Inferior parietal cortex (tissue), 1 donor: ENCODE data around the gene CTAGE1.
"Not testable (repeated sequence)": the region's sequence is repeated elsewhere in the genome, so short reads cannot be mapped to it uniquely, and the experiment has no call there.

ENCODE experiments used
- DNase-seq: peaks from one replicate; pipeline ENCODE4 v3.0.0-alpha.2; 2016; ENCODE audit errors: extremely low spot score

Gene CTAGE1, protein sequence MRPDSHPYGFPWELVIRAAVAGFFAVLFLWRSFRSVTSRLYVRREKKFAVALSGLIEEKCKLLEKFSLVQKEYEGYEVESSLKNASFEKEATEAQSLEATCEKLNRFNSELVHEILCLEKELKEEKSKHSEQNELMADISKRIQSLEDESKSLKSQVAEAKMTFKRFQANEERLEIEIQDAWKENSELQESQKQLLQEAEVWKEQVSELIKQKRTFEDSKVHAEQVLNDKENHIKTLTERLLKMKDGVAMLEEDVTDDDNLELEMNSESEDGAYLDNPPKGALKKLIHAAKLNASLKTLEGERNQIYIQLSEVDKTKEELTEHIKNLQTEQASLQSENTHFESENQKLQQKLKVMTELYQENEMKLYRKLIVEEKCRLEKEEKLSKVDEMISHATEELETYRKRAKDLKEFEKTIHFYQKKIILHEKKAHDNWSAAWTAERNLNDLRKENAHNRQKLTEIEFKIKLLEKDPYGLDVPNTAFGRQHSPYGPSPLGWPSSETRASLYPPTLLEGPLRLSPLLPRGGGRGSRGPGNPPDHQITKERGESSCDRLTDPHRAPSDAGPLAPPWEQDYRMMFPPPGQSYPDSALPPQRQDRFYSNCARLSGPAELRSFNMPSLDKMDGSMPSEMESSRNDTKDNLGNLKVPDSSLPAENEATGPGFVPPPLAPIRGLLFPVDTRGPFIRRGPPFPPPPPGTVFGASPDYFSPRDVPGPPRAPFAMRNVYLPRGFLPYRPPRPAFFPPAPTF

GRCh38 chr18:22417496-22418188, at the start of gene CTAGE1:
TSS of gene CTAGE1 (minus strand) at chr18:22417915. CDS start at chr18:22417811, 104 bp downstream.
- no peak for DNase-seq

DNA sequence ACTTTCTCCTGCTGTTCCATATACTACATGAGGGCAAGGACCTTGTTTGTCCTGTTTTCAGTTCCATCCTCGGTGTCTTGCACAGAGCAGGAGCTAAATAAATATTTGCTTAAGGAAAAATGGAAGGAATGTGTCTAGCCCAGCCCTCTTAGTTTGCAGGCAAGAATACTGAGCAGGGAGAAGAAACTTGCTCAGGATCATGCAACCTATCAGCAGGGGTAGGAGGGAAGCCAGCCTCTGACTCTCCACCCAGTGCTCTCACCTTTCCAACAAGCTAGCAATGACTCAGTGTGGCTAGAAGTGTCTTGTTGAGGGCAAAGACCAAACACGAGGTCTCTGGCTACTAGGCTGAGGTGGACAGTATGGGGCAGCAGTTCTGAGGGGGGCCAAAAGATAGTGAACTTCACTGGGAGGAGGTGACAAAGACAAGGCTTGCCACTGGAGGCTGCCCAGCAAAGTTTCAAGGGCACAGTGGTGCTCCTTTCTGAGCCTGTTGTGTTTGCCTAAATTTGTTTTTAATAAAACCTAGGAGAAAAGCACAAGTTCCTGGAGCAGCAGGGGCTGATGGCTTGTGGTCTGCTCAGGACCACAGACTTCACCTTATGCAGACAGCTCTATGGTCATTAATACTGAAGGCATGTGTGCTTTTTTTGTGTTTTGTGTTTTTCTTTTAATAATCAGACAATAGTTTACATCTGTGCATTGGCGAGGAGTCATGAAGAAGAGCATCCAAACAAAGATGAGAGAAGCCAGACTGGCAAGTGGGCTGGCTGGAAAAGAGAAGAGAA, 49.1 kb upstream of the CTAGE1 start:
- DNase-seq, result no peak

DNA sequence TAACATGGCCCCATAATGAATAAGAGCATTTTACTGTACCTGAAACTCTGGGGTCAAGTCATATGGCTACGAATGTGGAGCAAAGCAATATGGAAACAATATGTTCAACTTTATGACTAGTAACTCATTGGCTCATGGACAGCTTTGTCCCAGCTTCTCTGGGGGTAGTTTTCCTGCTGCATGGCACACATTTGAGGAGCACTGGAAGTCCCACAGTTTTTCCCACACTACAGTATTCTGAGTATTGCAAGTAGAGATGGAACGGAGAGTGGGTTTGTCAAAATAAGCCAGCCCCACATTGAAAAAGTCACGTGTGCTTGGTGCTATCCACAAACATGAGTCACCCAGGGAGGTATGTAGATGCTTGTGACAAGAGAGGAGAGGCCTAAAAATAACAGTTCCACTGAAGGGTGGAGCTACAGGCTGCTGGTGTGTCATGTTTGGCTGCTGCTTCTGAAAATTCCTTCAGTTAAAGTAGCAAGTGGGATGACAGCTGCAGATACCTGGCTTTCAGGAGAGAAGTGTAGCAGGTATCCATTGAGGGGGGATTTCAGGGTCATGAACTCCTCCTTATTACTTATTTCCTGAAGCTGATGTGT, 48.2 kb upstream of the CTAGE1 start:
- peak; percentile 3 for DNase-seq

GRCh38 chr18:22463076-22463475, 45.4 kb upstream of the CTAGE1 start:
- no peak for DNase-seq

DNA sequence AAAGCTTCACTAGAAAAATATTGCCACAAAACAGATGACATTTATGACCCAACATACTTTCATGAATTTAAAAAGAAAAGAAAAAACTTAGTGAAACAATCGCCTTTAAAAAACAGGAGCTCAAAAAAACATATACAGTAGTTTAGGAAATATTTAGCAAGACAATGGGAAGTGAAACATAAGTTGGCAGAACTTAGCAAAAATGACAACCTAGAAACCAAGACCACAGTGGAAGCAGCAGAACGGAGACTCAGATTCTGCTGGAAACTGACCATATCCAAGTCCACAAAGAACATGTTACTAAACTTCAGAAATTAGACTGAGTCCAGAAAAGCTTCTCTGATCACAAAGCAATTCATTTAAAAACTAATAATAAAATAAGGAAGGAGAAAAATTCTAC, 41.8 kb upstream of the CTAGE1 start:
- DNase-seq, result no peak

GRCh38 chr18:22457524-22457923, 39.8 kb upstream of the CTAGE1 start:
- no peak for DNase-seq

GRCh38 chr18:22456547-22456946, 38.8 kb upstream of the CTAGE1 start:
- no peak for DNase-seq

DNA sequence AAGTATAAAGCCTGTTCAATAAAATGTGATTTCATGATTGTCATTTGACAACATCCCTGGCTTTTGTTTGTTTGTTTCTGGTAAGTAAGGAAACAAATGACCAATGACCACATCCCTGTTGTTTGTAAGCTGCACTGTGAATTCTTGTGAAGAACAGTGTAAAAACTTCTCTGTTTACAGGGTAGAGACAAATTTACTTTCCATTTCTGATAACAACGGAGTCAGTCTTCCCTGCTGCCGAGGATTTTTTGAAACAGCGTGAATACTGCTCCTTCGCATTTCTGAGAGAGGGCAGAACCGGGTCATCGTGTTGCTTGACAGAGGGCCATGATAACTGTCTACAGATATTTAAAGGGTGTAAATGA, 38.4 kb upstream of the CTAGE1 start:
- no peak for DNase-seq

- no peak for DNase-seq
Observed at GRCh38 chr18:22455425-22456115, 37.9 kb upstream of the CTAGE1 start.

- DNase-seq, result no peak
Observed at GRCh38 chr18:22453315-22453714, 35.6 kb upstream of the CTAGE1 start.

GRCh38 chr18:22452226-22452668, 34.5 kb upstream of the CTAGE1 start:
- no peak for DNase-seq

GRCh38 chr18:22451796-22452195, 34.1 kb upstream of the CTAGE1 start:
- DNase-seq, result no peak

- DNase-seq, result not testable (repeated sequence)
Observed at GRCh38 chr18:22450766-22451165, 33.1 kb upstream of the CTAGE1 start.

DNA sequence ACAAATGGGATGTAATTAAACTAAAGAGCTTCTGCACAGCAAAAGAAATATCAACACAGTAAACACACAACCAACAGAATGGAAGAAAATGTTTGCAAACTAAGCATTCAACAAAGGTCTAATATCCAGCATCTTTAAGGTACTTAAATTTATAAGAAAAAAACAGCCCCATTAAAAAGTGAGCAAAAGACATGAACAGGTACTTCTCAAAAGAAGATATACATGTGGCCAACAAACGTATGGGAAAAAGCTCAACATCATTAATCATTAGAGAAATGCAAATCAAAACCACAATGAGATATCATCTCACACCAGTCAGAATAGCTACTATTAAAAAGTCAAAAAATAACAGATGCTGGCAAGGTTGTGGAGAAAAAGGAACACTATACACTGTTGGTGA, 32.6 kb upstream of the CTAGE1 start:
- DNase-seq, result not testable (repeated sequence)

GRCh38 chr18:22449753-22450152, 32.0 kb upstream of the CTAGE1 start:
- not testable (repeated sequence) for DNase-seq

DNA sequence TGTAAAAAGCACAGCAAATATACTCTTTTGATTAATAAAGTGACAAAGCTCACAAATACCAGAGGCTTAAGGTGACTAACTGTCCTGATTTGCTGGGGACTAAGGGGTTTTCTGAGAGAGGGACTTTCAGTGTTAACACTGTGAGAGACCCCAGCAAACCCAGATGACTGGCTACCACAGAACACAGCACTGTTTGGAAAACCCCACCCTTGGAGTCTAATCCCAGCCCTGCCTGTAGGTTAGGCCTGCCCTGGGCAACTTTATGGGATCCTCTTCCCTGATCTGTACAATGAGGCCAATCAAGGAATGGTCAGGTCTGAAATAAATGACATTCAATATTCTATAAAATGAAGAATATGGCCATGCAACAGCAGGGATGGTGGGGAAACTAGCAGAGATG, 30.5 kb upstream of the CTAGE1 start:
- no peak for DNase-seq

GRCh38 chr18:22447792-22448191, 30.1 kb upstream of the CTAGE1 start:
- DNase-seq, result no peak

- no peak for DNase-seq
Observed at GRCh38 chr18:22446911-22447310, 29.2 kb upstream of the CTAGE1 start.

- no peak for DNase-seq
Observed at GRCh38 chr18:22446325-22446724, 28.6 kb upstream of the CTAGE1 start.

- no peak for DNase-seq
Observed at GRCh38 chr18:22441638-22442037, 23.9 kb upstream of the CTAGE1 start.

DNA sequence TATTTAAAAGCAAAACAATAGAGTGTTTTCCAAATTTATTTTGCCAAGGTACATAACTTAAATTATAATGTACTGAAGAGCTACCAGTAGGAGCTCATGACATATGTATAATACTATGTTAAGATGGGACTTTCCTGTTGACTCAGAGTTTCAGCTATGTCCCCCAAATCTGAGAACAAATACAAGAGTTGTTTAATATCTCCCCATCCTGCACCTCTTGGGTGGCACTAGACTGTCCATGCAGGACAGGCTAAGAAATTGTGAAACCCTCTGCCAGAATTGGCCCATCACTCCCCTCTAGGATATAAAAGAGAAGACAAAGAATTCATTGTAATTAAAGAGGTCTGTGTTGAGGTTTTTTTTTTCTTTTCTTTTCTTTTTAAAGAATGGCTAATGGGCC, 21.7 kb upstream of the CTAGE1 start:
- no peak for DNase-seq
